Measurements from ENCODE around the gene MXD3. TPM values are rescaled to one million over a fixed set of nuclear protein-coding genes. Genes with fewer than 3 reads are reported as not detected.
"Not testable (repeated sequence)": the region's sequence is repeated elsewhere in the genome, so short reads cannot be mapped to it uniquely, and the experiment has no call there.

MXD3 gene
- total RNA-seq, 1 donor from 2014 or later = 4.4 TPM

GRCh38 chr5:177265395-177265794, 46.3 kb downstream of the MXD3 start:
- DNase-seq = no peak

- DNase-seq = no peak
Measured at GRCh38 chr5:177264178-177264577, 47.5 kb downstream of the MXD3 start.

- DNase-seq = no peak
Measured at GRCh38 chr5:177261510-177261909, 50.2 kb downstream of the MXD3 start.

- DNase-seq = no peak
Measured at GRCh38 chr5:177260961-177261360, 50.7 kb downstream of the MXD3 start.

GRCh38 chr5:177258711-177259110, 53.0 kb downstream of the MXD3 start:
- DNase-seq = not testable (repeated sequence)

Other genes starting within 250 kb of the MXD3 start
- 1.6 TPM for gene FGFR4, start 225.0 kb downstream of the MXD3 start, total RNA-seq
- gene NSD1, start 178.1 kb downstream of the MXD3 start, total RNA-seq = 89.8 TPM
- 16.1 TPM for gene RAB24, start 8.2 kb downstream of the MXD3 start, total RNA-seq
- gene PRELID1, start 8.1 kb downstream of the MXD3 start, total RNA-seq = 34.6 TPM
- gene LMAN2, start 39.8 kb upstream of the MXD3 start, total RNA-seq = 73.5 TPM
- gene RGS14, start 46.0 kb upstream of the MXD3 start, total RNA-seq = 4.4 TPM
- gene SLC34A1, start 72.5 kb upstream of the MXD3 start, total RNA-seq = not detected
- not detected for gene PFN3, start 88.8 kb upstream of the MXD3 start, total RNA-seq
- 3.9 TPM for gene F12, start 97.7 kb upstream of the MXD3 start, total RNA-seq
- 14.0 TPM for gene GRK6, start 114.8 kb upstream of the MXD3 start, total RNA-seq
- gene PRR7, start 134.9 kb upstream of the MXD3 start, total RNA-seq = 11.7 TPM
- 170 TPM for gene DBN1, start 161.7 kb upstream of the MXD3 start, total RNA-seq
- 7.8 TPM for gene PDLIM7, start 185.7 kb upstream of the MXD3 start, total RNA-seq
- 3.0 TPM for gene DOK3, start 197.9 kb upstream of the MXD3 start, total RNA-seq
- 63.5 TPM for gene DDX41, start 205.1 kb upstream of the MXD3 start, total RNA-seq
- 32.1 TPM for gene FAM193B, start 242.7 kb upstream of the MXD3 start, total RNA-seq

All from occipital lobe (tissue), 2 donors.